Measurements from ENCODE around the gene ARFIP2.

DNA sequence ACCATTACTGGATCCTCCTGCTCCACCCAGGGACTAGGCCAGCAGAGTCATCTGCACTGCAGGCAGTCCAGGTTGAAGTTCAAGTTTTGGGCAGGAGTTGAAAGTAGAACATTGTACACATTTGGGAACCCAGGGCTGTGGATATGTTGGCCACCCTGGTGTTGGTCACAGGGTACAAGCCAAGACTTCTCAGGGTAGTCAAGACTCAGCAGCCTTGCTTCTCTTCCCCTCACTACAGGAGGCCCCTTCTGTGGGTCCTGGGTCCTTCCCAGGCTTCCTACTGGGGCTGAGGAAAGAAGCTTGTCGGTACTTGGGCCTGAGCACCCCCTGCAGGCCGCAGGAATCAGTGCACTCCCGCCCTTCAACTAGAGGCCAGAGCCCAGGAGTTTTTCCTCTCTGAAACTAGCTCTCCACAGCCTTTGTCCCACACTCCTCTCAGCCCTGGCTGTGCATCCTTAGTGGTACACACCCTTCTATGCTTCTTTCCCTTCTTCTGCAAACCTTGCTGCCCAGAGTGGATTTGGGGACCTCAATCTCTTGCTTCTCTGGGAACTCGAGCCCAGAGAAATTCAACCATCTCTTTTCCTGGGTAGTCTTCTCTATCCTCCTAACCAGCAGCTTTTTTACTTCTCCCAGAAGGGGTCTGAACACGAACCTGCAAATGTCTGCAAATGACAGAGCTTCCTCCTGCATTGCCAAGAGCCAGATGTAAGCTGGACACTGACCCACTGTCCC lies 37.7 kb downstream of the ARFIP2 start:
- TF ChIP-seq, protein P1, sequence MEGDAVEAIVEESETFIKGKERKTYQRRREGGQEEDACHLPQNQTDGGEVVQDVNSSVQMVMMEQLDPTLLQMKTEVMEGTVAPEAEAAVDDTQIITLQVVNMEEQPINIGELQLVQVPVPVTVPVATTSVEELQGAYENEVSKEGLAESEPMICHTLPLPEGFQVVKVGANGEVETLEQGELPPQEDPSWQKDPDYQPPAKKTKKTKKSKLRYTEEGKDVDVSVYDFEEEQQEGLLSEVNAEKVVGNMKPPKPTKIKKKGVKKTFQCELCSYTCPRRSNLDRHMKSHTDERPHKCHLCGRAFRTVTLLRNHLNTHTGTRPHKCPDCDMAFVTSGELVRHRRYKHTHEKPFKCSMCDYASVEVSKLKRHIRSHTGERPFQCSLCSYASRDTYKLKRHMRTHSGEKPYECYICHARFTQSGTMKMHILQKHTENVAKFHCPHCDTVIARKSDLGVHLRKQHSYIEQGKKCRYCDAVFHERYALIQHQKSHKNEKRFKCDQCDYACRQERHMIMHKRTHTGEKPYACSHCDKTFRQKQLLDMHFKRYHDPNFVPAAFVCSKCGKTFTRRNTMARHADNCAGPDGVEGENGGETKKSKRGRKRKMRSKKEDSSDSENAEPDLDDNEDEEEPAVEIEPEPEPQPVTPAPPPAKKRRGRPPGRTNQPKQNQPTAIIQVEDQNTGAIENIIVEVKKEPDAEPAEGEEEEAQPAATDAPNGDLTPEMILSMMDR (IDR thresholded peaks at IDR 0.05) = peak in 1 of 3 donors; percentile 55
- TF ChIP-seq POLR2A (IDR thresholded peaks at IDR 0.05) = no peak
